ENCODE measurements around the gene BBIP1. TPM values are rescaled to one million over a fixed set of nuclear protein-coding genes. Genes with fewer than 3 reads are reported as not detected.

BBIP1 gene
- total and polyA plus RNA-seq, 10 of the 15 experiments (the other 5 are each of a cell fraction or from before 2014, with no cell fraction given) = 13.8 to 40.8 (median 31.3) TPM

GRCh38 chr10:110857265-110858171 is 61.5 kb downstream of the BBIP1 start:
- Histone ChIP-seq H3K4me1 (ENCODE audit: control insufficient read depth, insufficient read depth, low read length) (peaks cover 67% of the 10 kb centered on the region), H3K9me3 (replicated peaks; ENCODE audit: control insufficient read depth, insufficient read depth, low read length) (peaks cover 2% of the 10 kb centered on the region; the same call in 1 of the 3 replicates), H3K4me2 (ENCODE audit: control insufficient read depth, insufficient read depth) (peak overlapping the region; percentile 56), H4K20me1 (ENCODE audit: control insufficient read depth, insufficient read depth) (no peaks in the 10 kb centered on the region), H3K4me3 (no peak overlapping the region), H2AFZ (ENCODE audit: control insufficient read depth, low read depth, low read length) (peak overlapping the region; percentile 45), H3K79me2 (ENCODE audit: control insufficient read depth, insufficient read depth, low read length) (no peaks in the 10 kb centered on the region; the same call in 1 of the 2 replicates), H3K36me3 (ENCODE audit: control insufficient read depth in 2 of 2, insufficient read depth in 2 of 2, low read length in 1 of 2) (no peaks in the 10 kb centered on the region), H3K9ac (ENCODE audit: control insufficient read depth, insufficient read depth, low read length) (peak overlapping the region; percentile 18; the same call in 1 of the 2 replicates), H3K27me3 (replicated peaks in 1 of 2; ENCODE audit: control insufficient read depth in 2 of 2, insufficient read depth in 2 of 2, low read length in 1 of 2) (no peaks in the 10 kb centered on the region), H3K27ac (ENCODE audit: control insufficient read depth, insufficient read depth) (peak overlapping the region; percentile 98)
- FAIRE-seq = peak; percentile 69
- peak; percentile 39 for ATAC-seq
- ChIA-PET CTCF (interaction anchor here (0.8 to 5.4 kb wide), 10 partner anchors 9 to 247 kb away, joined by 3 to 68 read pairs (median 3); no protein-coding TSS in a partner anchor), RAD21 (ENCODE audit: unreplicated experiment) (interaction anchor here (0.7 to 5.2 kb wide), 20 partner anchors 8 to 244 kb away, joined by 3 to 135 read pairs (median 5); partner anchors contain the start of genes BBIP1, PDCD4 and SHOC2), POLR2A (interaction anchor here (0.6 to 6.7 kb wide), 13 partner anchors 10 to 82 kb away, joined by 3 to 145 read pairs (median 5); partner anchors contain the start of genes BBIP1, PDCD4 and SHOC2), SMC1A (ENCODE audit: uncharacterized antibody, unreplicated experiment) (interaction anchor here (0.6 to 6.8 kb wide), 21 partner anchors 9 to 92 kb away, joined by 3 to 188 read pairs (median 7); partner anchors contain the start of gene PDCD4)
- in situ Hi-C loops (cut with MboI) (no loop called here), intact Hi-C loops (cut with micrococcal nuclease; ENCODE audit: unreplicated experiment) (no loop called here)
- DNase-seq (ENCODE audit: low read depth, low spot score) = peak; percentile 78
- 71% methylated on average over 12 of the region's 12 CpGs for WGBS (ENCODE audit: insufficient coverage, insufficient replicate concordance, low lambda C conversion rate, missing lambda C conversion rate)
- no TSS peak for BruUV-seq (replicated peaks)
- peak; percentile 21; the same call in 1 of the 2 replicates for TF ChIP-seq TCF12 (IDR thresholded peaks at IDR 0.05; ENCODE audit: low read depth, low read length)
- TF ChIP-seq NBN (IDR thresholded peaks at IDR 0.05) = 0 out of 2 replicates have a peak, but pooled peaks have one; percentile 55
- TF ChIP-seq CEBPB (IDR thresholded peaks at IDR 0.05; ENCODE audit: borderline replicate concordance in 1 of 2, low read depth in 2 of 2, low read length in 2 of 2) = peak in 1 of 2 experiments; percentile 89; a peak in 1 of 4 replicates
- TF ChIP-seq CEBPZ (IDR thresholded peaks at IDR 0.05; ENCODE audit: low read depth, low read length) = no peak
- TF ChIP-seq ATF3 (IDR thresholded peaks at IDR 0.05; ENCODE audit: borderline replicate concordance, extremely low read depth, low read depth, low read length) = no peak
- TF ChIP-seq POU2F2 (IDR thresholded peaks at IDR 0.05; ENCODE audit: borderline replicate concordance, low read depth, low read length) = peak; percentile 72; the same call in 1 of the 3 replicates
- TF ChIP-seq E4F1 (IDR thresholded peaks at IDR 0.05; ENCODE audit: borderline replicate concordance, partially characterized antibody) = no peak
- TF ChIP-seq GATAD2B (conservative IDR thresholded peaks at IDR 0.05; ENCODE audit: low read depth) = peak; percentile 56; the same call in 1 of the 2 replicates
- TF ChIP-seq HDGF (IDR thresholded peaks at IDR 0.05) = peak; percentile 48; the same call in 1 of the 2 replicates
- peak; percentile 34; the same call in 1 of the 2 replicates for TF ChIP-seq CBX5 (IDR thresholded peaks at IDR 0.05; ENCODE audit: low read depth)
- 0 out of 2 replicates have a peak, but pooled peaks have one; percentile 12 for TF ChIP-seq ZNF207 (IDR thresholded peaks at IDR 0.05; ENCODE audit: borderline replicate concordance)
- TF ChIP-seq TCF3 (IDR thresholded peaks at IDR 0.05; ENCODE audit: borderline replicate concordance, insufficient read depth, low read depth, low read length) = 0 out of 2 replicates have a peak, but pooled peaks have one; percentile 33
- TF ChIP-seq SRF (IDR thresholded peaks at IDR 0.05; ENCODE audit: low read depth in 2 of 2, low read length in 2 of 2) = no peak
- TF ChIP-seq DPF2 (IDR thresholded peaks at IDR 0.05) = peak; percentile 48; the same call in 1 of the 2 replicates
- no peak; the same call in 1 of the 2 replicates for TF ChIP-seq SMARCA5 (IDR thresholded peaks at IDR 0.05)
- no peak for TF ChIP-seq BRCA1 (IDR thresholded peaks at IDR 0.05; ENCODE audit: low read depth, low read length)

All from GM12878 (cell line).